Measurements from ENCODE around the gene MRC1.

MRC1 gene

GRCh38 chr10:17795813-17796594 is 13.1 kb upstream of the MRC1 start:
- DNase-seq (ENCODE audit: low read depth, low spot score) = no peak

- no peak for DNase-seq (ENCODE audit: low read depth, low spot score)
These were observed 7.6 kb upstream of the MRC1 start for GRCh38 chr10:17801507-17801906.

GRCh38 chr10:17802350-17802749 is 6.8 kb upstream of the MRC1 start:
- DNase-seq (ENCODE audit: low read depth, low spot score) = no peak

DNA sequence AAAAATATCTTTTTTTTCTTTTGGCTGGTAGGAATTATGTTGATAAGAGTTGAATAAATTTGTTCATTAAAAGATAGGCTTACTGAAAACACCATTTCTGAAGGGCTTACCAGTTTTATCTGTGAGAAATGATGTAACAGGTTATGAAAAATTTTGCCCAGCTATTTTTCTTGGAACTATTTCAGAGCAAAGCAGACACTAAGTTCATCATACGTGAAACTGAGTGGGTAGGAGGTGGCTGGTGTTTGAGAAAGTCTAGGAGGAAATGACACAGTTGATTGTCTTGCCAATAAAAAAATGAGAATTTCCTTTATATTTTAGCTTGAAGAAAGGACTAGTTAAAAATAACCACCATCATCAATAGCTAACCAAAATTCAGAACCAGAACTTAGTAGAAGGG is 6.2 kb upstream of the MRC1 start:
- no peak for DNase-seq (ENCODE audit: low read depth, low spot score)

DNA sequence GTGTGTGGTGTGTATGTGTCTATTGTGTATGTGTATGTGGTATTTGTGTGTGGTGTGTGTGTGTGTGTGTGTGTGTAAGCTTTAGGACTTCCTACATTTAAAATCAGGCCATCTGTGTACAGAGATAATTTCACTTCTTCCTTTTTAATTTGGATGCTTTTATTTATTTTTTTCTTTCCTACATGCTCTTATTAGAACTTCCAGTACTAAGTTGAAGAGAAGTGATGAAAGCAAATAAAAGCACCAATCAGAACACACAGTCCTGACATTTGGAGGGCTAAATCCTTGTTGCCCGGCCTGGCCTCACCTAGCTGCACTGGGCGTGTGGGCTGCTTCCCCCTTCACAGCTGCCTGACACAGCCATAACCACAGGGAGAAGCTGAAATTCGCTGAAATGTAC is 3.8 kb upstream of the MRC1 start:
- DNase-seq (ENCODE audit: low read depth, low spot score) = no peak

DNA sequence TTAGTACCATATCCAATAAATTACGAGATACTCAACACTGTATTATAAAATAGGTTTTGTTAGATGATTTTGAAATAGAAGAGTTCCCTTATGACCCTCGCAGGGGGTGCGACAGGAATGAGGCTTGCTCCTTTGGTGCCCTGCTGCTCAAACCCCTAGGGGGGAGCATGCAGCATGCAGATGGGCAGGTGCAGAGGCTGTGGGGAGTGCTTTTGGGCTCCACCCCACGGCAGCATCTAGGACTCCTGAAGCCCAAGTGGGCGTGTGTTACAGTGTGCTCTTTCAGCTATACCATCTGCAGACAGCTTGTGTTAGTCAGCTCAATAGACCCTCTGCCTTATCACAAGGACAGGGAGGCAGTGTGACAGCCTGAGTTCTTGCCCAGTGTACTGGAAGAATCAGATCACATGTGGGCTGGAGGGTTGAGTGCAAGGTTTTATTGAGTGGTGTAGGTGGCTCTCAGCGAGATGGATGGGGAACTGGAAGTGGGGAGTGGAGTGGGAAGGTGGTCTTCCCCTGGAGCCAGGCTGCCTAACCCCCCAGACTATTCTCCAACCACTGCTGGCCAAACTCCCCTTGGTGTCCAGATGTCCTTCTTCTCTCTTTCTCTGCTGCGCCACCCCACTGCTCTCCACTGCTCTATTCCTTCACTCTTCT is 3.1 kb upstream of the MRC1 start:
- DNase-seq (ENCODE audit: low read depth, low spot score) = peak; percentile 1

GRCh38 chr10:17811146-17811865 is 2.2 kb downstream of the MRC1 start:
- no peak for DNase-seq (ENCODE audit: low read depth, low spot score)

DNA sequence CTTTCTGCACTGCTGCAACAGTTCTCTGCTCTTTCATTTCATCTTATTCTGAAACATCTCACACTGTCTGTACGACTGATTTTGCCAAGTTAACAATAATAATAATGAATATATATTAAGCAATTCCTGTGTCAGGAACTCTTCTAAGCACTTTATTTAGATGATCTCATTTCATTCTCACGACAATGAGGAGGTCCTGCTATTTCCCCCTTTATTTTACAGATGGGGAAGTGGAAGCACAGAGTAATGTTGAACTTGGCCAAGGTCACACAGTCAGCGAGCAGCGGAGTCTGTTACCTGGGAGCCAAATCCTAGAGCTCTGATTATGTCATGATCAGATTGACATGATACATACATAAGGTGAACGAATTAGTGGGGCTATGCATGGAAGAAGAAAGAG is 5.8 kb downstream of the MRC1 start:
- DNase-seq (ENCODE audit: low read depth, low spot score) = no peak

DNA sequence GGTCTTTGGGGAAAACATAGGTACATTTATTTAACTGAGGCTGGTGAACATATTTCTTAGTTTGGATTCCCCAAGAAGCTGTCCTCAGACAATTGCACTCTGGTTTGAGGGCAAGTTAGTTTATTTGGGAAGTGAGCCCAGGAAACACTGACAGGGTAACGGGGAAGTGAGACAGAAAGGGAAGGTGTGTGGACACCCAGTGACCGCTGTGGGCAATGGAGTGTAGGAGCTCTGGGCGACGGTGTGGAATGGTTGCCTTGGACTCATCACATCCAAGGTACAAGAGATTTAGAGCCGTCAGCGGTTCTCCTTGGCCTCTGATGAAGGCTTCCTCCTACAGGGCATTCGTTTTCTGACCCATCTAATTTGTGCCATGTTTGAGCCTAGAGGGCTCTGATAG is 7.1 kb downstream of the MRC1 start:
- DNase-seq (ENCODE audit: low read depth, low spot score) = no peak

DNA sequence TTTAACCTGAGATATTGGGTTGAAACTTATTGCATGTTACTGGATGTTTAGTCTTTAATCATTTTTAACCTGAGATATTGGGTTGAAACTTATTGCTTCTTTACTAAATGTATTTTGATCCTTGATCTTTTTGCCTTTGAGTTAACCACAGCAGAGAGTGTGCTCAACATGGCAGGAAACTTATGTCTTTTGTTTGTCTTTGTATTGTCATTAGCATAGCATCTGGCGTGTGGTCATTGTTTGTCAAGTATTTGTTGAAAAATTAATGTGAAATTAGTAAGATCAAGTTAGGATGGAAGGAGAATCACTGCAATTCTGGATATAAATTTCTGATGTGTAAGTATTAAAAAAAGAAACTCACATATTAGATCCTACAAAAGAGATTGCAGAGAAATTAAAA is 8.2 kb downstream of the MRC1 start:
- no peak for DNase-seq (ENCODE audit: low read depth, low spot score)

- DNase-seq (ENCODE audit: low read depth, low spot score) = no peak
These were observed 8.6 kb downstream of the MRC1 start for GRCh38 chr10:17817790-17818189.

GRCh38 chr10:17819836-17820235 is 10.7 kb downstream of the MRC1 start:
- no peak for DNase-seq (ENCODE audit: low read depth, low spot score)

GRCh38 chr10:17820943-17821342 is 11.8 kb downstream of the MRC1 start:
- no peak for DNase-seq (ENCODE audit: low read depth, low spot score)

DNA sequence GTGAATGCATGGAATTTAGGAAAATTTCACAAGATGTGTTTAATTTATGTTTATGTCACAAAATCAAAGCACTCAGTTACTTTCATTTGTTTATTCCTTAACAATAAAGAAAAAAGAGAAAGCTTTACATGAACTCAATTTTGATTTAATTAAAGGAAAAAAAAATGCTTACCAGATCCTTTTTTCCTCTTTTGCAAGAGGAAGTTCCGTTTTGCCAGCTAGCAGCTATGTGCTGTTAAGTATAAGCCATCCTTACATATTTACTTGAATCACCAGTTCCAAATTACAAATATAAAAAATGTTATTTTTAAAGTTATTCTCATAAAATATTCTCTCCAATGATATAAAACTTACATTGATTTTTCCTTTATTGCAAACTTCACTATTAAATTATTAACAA is 12.7 kb downstream of the MRC1 start:
- no peak for DNase-seq (ENCODE audit: low read depth, low spot score)

DNA sequence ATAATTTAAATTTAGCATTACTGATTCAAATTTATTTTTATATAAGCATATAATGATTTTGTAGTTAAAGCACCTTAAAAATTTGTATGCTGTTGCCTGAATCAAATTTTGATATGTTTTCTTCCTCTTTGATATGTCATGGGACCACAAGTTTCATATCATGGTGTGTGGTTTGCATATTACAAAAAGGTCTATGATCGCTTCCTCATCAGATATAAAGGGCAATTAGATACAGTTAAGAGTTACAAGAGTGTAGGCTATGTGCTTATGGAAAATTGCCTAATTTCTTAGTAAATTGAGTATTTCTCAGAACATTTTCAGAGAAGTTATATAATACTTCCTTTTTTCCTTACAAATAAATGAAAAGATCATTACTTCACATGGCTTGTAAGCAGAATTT is 22.2 kb downstream of the MRC1 start:
- DNase-seq (ENCODE audit: low read depth, low spot score) = no peak

- DNase-seq (ENCODE audit: low read depth, low spot score) = no peak
These were observed 22.7 kb downstream of the MRC1 start for GRCh38 chr10:17831896-17832295.

GRCh38 chr10:17833656-17834055 is 24.5 kb downstream of the MRC1 start:
- DNase-seq (ENCODE audit: low read depth, low spot score) = no peak

GRCh38 chr10:17835688-17836087 is 26.5 kb downstream of the MRC1 start:
- DNase-seq (ENCODE audit: low read depth, low spot score) = no peak

DNA sequence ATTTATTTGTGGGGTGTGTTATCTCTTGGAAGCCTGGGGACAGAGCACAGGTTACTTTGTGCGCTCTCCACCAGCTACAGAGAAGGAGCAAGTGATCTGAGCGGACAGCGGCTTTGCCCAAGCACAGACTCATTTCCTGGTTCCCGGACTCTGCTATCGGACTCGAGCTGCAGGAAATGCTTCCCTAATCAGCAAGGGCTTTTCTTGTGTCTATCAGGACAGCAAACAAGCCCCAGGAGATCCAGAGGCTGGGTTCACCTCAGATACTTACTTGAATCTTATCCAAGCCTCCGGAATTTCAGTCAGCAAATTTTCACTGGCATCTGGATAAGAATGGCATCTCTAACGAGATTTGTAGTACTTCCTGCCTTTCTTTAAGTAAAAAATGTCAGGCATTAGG is 27.8 kb downstream of the MRC1 start:
- DNase-seq (ENCODE audit: low read depth, low spot score) = no peak

GRCh38 chr10:17838080-17838648 is 29.0 kb downstream of the MRC1 start:
- DNase-seq (ENCODE audit: low read depth, low spot score) = no peak

DNA sequence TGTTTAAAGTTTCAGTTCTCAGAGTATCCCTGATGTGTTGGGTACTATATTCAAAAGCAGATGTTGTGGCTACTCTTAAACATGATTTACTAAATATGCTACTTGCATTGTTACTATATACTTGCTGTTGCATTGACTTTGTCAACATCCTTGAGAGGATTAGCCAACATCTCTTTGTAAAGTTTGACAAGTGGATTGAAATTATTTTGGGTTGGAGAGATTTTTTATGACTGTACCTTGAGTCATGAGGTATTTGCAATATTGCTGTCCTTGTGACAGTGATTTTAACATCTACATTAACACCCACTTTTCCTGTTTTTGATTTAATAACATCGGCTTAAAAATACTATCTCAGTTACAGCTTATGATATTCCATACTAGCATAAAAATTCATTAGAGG is 31.9 kb downstream of the MRC1 start:
- no peak for DNase-seq (ENCODE audit: low read depth, low spot score)

DNA sequence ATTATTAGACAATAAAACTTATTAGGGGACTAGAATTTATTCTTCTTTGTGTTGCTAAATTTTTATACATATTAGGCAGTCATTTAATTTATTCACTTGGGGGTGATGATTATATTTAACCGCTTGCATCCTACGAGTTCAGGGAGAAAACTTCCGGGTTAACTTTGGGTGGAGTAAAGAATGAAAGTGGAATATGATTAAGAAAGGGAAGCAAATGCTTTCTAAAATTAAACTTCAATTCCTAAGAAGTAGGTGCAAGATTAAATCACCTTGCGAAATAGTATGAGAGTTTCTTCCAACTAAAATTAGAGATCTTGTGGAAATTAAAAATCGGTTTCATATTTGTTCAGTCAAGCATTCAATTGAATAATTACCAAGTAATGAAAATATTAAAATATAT is 33.5 kb downstream of the MRC1 start:
- no peak for DNase-seq (ENCODE audit: low read depth, low spot score)

Measured in activated CD4-positive, CD25-positive, alpha-beta regulatory T cell treated with anti-CD3 and anti-CD28 coated beads, Interleukin-2, amount 50 U/mL, for 16 hours (primary cell).